Stimulated activated CD4-positive, alpha-beta T cell treated with anti-CD3 and anti-CD28 coated beads, Interleukin-15, amount 100 ng/mL, for 1 hour (primary cell): ENCODE results near the gene CBARP.

Experiments used
- DNase-seq, 2 donors: peaks; one replicate each; pipeline ENCODE4 v3.0.0-alpha.2; 2020; ENCODE audit warnings: low read depth in 1 of 2, low spot score in 1 of 2

Gene CBARP

DNA sequence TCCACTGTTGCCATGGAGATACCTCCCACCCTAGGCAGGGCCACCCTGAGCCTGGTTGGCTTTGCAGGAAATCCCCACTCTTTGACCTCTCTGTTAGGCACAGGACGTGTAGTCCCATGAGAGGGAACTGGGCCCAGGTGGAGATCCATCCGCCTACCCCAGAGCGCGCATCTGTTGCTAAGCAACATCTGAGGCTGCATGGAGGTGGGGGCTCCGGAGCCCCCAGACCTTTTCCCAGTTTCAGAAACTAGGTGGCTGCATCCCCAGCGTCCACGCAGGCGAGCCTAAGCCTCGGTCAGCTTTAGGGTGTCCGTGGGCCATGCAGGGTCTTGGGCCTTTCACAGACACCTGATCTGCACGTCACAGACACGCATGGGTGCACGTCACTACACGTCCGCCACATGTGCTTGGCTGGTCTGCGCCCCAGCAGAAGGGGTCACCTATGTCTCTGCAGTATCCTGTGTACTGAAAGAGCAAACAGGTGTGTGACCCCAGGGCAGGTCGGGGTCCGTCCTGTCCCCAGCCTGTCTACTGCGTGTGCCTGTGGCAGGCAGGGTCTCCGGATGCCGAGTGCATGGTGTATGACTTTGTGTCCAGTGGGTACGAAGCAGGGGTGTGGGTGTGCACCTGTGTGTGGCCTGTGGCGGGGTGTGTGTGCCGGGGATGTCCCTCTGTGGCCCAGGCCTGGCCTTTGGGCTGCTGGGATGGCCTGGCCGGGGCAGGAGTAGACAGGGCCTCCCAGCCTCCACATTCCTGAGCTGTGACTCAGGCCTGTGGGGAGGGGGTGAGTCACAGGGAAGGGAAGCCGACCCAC, 27.2 kb upstream of the CBARP start:
- no peak for DNase-seq

DNA sequence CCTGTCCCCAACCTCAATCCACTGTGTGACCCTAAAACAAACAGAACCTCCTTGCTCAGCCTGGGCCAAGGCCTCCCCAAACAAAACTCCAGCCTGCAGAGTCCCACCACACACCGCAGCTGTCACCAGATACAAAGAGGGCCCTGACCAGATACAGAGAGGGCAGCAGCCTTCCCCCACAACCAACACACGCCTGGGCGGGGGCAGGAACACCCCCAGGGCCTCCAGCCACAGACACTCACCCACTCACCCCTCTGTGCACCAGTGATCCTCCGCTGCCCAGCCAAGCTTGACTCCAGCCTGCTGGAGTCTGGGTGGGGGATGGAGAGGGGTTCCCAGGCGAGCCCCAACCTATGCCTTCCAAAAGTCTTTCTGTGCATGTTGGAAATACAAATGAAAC, 25.4 kb upstream of the CBARP start:
- DNase-seq = no peak

DNA sequence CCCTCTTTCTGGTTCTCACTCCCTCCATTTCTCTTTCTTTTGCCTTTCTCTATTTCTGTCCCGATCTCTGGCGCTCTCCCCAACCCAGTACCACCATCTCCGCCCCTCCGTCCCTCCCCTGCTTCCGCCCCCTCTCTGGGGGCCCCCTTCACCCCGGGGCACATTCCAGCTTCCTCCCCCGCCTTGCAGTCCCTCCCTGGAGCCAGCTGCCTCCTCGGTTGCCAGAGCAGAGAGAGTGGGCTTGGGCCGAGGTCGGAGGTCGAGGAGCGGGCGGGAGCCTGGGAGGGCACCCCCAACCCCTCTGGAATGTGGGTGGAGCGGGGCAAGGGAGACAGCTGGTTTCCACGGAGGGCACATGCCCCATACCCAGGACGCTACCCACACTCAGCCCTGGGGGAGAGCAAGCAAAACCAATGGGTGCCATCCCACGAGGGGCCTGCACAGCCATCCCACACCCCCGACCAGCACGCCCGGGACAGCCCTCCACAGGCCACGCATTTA, 24.9 kb upstream of the CBARP start:
- DNase-seq = no peak

DNA sequence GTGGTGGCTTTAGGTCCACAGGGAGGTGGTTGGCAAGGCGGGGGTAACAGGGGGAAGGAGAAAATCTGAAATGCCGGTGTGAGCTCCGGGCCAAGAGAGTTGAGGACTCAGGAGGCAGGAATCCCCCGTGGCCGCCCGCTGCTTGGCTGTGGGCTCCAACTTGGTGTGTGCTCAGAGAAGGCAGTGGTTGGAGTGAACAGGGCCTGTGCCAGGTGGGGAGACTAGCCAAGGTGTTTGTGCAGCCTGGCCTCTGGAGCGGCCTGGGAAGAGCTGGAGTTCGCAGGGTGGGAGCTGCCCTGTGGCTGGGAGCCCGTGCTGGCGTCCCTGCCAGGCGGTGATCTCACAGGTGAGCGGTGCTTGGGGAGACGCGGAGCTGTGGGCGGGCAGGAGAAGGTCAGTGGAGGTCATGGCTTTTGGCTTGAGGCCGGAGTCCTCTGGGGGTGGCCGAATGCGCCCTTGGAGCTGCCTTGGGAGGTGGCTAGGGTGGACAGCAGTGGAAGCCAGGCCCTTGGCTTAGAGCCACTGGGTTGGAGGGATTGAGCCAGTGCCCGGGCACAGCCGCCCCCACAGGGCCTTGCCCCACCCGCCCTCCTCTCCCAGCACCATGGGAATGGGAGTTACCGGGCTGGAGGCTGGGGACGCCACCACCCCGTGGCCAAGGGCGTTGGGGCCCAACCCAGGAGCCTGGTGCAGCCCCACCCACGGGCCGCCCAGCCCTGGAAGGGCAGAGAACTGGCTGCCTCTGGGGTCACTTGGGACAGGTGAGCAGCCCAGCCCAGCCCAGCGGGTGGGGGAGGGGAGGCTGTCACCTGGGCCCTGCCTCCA, 24.2 kb upstream of the CBARP start:
- DNase-seq = no peak

DNA sequence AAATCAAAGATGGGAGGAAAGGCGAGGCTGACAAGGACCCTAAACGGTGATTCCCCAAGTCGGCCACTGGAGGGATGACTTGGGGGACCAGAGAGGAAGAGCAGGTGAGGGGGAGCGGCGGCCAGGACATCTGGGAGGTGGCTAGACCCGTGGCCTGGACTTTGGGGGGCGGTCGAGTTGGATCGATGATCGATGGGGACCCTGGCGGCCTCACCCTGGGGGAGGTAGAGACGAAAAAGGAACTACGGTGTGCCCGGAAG, 23.7 kb upstream of the CBARP start:
- no peak for DNase-seq

DNA sequence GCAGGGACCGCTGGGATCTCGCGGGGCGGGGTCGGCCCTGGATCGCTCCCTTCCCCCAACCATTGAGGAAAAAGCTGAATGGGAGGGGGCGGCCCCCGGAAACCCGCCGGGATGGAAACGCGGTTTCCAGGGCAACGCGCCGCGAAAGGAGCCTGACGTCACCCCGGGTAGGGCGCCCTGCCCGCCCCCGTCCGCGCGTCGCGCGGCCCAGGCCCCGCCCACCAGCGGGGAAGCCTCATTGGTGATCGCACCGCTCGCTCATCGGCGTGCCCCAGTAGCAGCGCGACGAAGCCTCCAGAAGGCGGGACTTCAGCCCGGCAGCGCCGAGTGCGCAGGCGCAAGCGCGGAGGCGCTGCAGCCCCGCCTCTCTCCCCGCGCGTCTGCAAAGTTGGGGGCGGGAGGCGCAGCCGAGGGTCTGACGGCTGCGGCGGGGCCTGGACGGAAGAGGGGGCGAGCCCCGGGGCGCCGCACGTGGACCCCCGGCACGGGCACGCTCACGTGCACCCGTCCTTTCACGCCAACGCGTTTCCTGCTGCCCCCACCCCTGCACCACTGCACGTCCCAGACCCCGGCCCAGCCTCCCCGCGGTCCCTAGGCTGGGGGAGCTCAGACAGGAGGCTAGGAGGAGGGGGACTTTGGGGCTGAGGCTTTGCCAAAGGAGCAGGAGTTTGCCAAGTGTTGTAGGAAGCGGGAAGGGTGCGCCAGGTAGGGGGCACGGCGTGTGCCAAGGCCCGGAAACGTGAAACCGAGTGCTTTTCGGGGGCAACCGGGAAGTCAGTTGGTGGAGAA, 23.1 kb upstream of the CBARP start:
- DNase-seq = peak; percentile 96 to 97

DNA sequence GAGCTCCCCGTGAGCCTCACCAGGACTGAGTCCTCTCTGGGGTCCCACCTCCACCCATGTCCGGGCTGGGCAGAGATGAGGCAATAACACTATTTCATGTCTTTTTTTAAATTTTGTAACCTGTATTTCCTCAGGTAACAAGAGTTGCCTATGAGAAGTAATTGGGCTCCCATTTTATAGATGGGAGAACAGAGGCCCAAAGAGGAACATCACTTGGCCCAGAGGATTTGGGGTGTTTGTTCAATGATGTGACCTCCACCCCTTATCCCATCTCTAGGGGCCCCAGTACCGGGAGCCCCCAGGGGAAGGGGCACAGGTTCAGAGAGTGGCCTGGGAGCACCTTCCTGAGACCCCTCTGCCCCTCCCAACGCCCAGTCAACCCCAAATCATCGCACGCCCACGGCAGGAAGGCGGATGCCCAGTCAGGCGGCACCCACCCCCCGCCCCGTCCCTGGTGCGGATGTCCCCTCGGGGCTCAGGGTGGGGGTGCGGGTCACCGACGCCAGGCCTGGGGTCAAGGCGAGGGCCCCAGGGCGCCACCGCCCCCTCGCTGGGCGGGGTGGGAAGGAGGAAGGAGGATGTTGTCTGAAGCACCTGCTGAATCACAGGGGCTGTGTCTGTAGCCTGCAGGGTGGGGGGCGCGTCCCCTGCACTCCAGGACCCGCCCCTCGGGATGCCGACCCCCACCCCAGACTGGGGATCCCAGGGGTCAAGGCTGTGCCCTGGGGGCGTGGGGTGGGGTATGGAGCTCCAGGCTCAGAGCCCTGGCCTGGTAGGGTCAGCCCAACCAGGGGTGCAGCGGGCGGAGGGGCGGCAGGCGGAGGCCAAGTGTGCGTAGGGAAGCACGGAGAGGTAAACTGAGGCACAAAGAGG, 22.3 kb upstream of the CBARP start:
- DNase-seq = no peak

DNA sequence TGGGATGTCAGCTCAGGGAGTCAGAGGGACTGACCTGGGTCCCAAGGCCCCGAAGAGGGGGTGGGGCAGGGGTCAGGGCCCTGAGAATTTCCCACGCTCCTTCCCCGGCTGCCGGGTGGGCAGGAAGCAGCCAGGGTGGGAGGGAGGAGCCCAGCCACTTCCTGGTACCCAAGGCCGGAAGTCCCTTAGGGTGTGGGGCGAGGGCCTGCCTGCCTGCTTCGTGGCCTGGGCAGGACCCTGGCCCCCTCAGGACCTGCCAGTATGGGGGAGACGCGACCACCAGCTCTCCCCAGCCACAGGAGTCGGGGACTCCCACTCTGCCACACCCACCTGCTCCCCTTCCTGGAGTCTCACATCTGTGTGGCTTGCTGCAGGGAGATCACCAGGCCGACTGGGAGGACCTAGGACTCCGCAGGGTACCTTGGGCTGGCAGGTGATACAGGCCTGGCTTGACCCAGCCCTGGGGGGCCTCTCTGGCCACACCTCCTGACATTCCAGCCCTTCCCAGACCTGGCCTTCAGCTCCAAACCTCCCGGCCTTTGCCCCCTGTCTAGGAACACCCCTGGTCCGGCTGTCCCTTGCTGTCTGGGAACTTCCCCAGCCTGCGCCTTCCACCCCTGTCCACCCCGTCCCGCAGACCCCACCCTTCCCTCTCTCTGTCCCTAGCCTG, 21.5 kb upstream of the CBARP start:
- DNase-seq = peak in 1 of 2 donors; percentile 54

DNA sequence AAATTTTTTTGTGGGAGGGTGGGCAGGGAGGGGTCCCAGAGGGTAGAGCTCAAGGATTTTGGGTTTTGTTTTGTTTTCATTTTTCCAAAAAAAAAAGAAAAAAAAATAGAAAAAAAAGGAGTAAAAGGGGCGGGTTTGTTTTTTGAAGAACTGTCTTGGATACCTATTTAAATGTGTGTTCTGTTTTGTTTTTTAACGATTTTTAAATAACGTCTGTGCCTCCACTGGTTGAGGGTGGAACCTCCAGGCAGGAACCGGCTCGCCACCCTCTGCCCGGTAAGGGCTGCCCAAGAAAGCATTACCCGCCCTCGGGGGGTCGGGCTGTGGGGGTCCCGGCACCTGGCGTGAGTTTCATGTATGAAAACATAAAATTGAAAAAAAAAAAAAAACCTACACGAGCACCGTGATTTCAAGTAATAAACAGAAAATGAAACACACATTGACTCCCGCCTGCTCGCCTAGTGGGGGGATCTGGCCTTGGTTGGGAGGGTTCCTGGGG, 21.0 kb upstream of the CBARP start:
- DNase-seq = no peak

DNA sequence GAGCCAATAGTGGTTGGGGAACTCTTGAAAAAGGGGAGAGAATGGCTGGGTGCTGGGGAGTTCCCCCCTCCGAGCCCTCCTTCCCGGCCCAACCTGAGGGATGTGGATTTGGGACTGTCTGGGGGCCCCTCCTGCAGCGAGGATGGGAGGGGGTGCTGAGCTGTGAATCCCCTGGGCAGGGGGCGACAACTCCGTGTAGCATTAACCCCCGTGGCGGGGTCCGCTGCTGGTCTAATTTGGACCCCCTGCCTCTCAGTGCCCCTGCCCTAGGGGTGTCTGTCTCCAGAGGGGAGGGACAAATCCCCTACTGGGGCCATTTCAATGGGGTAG, 20.3 kb upstream of the CBARP start:
- DNase-seq = no peak

DNA sequence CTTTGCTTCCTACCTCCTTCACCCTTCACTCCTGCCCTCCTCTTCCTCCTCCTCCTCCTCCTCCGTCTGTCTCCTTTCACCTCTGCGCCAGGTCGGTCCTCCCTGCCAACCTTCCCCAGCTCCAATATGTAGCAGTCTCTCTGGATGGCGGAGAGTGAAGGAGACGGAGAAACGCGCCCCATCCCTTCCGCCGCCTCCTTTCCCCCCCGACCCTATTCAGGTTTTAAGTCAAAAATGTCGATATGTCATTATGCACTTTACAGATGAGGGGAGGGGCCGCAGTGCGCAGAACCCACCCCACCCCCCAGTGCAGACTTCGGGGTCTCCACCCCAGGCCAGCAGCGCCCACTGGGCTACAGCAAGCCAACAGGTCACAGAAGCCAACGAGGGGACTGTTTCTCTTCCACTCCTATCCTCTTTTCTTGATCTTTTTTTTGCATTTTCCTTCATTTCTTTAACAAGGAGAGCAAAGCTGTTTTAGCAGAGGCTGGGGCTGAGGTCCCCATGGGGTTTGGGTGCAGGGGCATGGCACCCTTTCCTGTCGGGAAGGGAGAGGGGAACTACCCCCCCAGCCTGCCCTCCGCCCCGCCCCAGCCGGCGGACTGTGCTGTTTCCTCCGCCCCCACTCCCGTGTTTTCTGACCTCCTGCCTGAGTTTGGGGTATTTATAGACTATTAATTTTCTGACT, 19.8 kb upstream of the CBARP start:
- DNase-seq = no peak

DNA sequence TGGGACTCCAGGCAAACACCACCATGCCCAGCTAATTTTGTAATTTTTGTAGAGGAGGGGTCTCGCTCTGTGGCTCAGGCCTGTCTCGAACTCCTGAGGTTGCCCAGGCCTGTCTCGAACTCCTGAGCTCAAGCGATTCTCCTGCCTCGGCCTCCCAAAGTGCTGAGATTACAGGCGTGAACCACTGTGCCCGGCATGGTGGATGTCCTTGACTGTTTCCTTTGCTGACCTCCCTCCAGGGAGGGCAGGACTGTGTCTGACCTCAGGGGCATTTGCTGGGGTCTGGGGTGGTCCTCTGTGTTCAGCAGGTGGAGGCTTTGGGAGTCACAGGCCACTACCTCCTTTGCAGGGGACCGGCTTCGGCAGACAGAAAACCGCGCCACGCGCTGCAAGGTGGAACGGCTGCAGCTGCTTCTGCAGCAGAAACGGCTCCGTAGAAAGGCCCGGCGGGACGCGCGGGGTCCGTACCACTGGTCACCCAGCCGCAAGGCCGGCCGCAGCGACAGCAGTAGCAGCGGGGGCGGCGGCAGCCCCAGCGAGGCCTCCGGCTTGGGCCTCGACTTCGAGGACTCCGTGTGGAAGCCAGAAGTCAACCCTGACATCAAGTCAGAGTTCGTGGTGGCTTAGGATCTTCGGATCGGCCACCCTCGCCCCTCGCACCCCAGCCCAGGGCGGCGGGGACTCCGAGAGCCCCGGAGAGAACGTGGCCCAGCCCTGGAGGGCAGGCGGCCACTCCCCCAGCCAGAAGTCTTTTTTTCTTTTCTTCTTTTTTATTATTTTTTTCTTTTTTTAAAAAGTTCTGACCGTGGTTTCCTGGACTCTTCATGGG, 19.1 kb upstream of the CBARP start:
- DNase-seq = no peak

DNA sequence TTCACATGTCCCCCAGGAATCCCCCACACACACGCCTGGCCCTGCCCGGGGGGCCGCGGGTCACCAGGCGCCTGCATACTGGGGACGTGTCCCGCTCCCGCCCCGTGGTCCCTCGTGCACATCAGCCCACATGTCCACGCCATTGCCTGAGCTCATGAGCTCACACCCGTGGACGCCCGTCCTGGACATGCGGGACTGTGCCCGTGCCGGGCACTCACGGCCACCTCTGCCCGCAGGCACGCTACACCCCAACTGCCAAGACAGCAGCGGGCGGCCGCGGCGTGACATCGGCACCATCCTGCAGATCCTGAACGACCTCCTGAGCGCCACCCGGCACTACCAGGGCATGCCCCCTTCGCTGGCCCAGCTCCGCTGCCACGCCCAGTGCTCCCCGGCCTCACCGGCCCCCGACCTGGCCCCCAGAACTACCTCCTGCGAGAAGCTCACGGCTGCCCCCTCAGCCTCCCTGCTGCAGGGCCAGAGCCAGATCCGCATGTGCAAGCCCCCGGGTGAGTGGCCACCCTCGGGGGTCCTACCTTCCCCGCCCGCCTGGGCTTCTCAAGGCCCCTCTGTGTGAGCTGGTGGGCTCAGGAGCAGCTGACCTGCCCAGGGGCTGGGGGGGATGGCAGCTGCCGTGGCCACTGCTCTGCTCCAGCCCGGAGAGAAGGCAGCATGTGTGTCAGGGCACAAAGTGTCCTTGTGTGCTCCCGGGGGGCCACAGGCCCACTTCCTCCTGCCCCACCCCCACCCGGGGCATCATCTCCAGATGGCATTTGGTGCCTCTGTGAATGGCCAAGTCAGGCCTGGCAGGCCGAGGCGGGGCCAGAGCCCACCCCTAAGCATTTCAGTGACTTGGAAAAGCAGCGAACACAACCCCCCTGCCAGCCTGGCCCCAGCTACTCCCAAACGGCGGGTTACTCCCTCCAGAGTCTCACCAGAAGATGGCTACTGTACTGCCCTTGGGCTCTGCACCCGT, 17.7 kb upstream of the CBARP start:
- DNase-seq = no peak

DNA sequence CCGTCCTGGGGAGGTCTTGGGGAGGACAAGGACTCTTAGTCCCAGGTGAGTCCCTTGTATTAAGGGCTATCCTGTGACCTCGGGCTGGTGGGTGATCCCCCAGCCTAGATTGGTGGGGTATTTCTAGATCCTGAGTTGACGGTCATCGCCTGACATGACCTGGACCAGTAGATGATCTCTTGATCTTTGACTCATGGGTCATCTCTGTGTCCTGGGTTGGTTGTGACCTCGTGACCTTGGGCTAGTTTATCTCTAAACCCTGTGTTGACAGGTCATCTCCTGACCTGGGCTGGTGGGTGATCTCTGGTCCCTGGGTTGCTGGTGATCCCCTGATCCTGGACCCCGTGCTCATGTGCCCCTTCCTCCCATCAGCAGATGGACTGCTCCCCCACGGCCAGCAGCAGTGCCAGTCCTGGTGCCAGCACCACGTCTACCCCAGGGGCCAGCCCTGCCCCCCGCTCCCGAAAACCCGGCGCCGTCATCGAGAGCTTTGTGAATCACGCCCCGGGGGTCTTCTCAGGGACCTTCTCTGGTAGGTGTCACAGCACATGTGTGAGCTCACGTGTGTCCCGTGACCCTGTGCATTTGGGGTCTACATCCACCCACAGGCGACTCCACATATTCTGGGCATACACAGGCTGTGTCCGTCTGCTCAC, 16.9 kb upstream of the CBARP start:
- no peak for DNase-seq

DNA sequence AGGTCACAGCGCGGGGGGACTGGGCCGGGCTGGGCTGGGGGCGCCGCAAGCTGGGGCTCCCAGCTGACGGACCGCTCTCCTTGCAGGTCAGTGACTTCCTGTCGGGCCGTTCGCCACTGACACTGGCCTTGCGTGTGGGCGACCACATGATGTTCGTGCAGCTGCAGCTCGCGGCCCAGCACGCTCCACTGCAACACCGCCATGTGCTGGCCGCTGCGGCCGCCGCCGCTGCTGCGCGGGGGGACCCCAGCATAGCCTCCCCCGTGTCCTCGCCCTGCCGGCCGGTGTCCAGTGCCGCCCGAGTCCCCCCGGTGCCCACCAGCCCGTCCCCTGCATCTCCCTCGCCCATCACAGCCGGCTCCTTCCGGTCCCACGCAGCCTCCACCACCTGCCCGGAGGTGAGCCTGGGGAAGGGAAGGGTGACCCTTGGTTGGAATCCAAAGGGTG, 16.3 kb upstream of the CBARP start:
- DNase-seq = no peak

DNA sequence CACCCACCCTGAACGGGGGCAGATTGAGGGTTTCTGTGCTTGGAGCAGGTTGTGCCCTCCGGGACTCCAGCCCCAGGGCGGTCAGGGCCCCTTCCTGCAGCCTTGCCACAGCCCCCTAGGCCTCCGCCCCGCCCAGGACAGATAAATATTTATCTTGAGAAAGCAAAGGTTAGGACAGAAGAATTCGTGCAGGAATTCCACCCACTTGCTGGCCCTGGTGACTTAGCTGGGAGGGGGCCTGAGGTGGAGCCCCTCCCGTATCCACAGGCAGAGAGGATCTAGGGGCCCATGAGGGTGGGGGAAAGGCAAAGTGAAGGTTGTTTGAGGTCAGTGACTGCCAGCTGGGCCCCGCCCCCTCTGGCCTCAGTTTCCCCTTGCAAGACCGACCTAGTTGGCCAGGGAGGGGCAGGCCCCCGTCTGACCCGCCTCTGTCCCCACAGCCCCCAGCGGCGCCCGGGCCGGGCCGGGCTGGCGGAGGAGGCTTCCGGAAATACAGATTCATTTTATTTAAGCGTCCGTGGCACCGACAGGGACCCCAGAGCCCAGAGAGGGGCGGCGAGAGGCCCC, 15.8 kb upstream of the CBARP start:
- no peak for DNase-seq
